HFFc6 (cell line): Measurements from ENCODE around the gene LMNA. TPM values are rescaled to one million over a fixed set of nuclear protein-coding genes. Genes with fewer than 3 reads are reported as not detected.

Source experiments
- DNase-seq: peaks from one replicate; pipeline ENCODE4 v3.0.0-alpha.2; 2018
- H3K27ac Mint-ChIP-seq: 2 replicates; pipeline ENCODE4 v1.8.0; 2020; ENCODE audit warnings: mild to moderate bottlenecking, mixed read lengths
- H3K27me3 Mint-ChIP-seq: 2 replicates; pipeline ENCODE4 v1.8.0; 2021; ENCODE audit warnings: mild to moderate bottlenecking, moderate library complexity, mixed read lengths; ENCODE audit not compliant: insufficient read depth
- H3K36me3 Mint-ChIP-seq: 2 replicates; pipeline ENCODE4 v1.8.0; 2021; ENCODE audit warnings: low read depth, mixed read lengths
- H3K4me1 Mint-ChIP-seq: 2 replicates; pipeline ENCODE4 v1.8.0; 2020; ENCODE audit warnings: low read depth, mixed read lengths
- H3K4me3 Mint-ChIP-seq: 2 replicates; pipeline ENCODE4 v1.8.0; 2020; ENCODE audit warnings: mild to moderate bottlenecking, moderate library complexity, mixed read lengths
- H3K9me3 Mint-ChIP-seq: 2 replicates; pipeline ENCODE4 v1.8.0; 2020; ENCODE audit warnings: mild to moderate bottlenecking, mixed read lengths
- total RNA-seq, 6 experiments: library from RNA; stranded (reverse); fragmentation: NEBNext Ultra II Directional; extraction: Animal tissue kit (Norgen Biotek cat#: 25700); gene quantifications; 2 replicates in 1 of 6; 3 replicates in 5 of 6; pipeline ENCODE4 v1.2.3, GENCODE V29; 2021
- TF ChIP-seq, protein P1 (sequence below): fragments of 200-600 bp; sonication (generic); IDR thresholded peaks from 2 replicates; pipeline ENCODE4 v1.5.0; 2021; ENCODE audit warnings: antibody characterized with exemption, mild to moderate bottlenecking

LMNA gene
- total RNA-seq, 6 experiments from 2014 or later: 1,238 to 1,664 (median 1,535) TPM

DNA sequence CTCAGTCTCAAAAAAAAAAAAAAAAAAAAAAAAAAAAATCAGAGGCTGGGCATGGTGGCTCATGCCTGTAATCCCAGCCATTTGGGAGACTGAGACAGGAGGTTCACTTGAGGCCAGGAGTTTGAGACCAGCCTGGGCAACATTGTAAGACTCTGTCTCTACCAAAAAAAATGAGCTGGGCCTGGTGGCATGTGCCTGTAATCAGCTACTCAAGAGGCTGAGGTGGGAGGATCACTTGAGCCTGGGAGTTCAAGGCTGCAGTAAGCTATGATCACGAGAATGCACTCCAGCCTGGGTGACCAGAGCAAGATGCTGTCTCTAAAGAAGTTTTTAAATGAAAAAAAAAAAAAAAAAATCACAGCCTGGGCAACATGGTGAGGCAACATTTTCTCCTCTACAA, 49.2 kb downstream of the LMNA start:
- H3K9me3 Mint-ChIP-seq: no peaks in the 10 kb centered on the region
- no peaks in the 10 kb centered on the region for H3K27me3 Mint-ChIP-seq
- no peaks in the 10 kb centered on the region for H3K36me3 Mint-ChIP-seq
- no peak overlapping the region for H3K4me3 Mint-ChIP-seq
- no peak for DNase-seq
- no peak overlapping the region for H3K27ac Mint-ChIP-seq
- peaks cover 24% of the 10 kb centered on the region for H3K4me1 Mint-ChIP-seq
- TF ChIP-seq, protein P1, sequence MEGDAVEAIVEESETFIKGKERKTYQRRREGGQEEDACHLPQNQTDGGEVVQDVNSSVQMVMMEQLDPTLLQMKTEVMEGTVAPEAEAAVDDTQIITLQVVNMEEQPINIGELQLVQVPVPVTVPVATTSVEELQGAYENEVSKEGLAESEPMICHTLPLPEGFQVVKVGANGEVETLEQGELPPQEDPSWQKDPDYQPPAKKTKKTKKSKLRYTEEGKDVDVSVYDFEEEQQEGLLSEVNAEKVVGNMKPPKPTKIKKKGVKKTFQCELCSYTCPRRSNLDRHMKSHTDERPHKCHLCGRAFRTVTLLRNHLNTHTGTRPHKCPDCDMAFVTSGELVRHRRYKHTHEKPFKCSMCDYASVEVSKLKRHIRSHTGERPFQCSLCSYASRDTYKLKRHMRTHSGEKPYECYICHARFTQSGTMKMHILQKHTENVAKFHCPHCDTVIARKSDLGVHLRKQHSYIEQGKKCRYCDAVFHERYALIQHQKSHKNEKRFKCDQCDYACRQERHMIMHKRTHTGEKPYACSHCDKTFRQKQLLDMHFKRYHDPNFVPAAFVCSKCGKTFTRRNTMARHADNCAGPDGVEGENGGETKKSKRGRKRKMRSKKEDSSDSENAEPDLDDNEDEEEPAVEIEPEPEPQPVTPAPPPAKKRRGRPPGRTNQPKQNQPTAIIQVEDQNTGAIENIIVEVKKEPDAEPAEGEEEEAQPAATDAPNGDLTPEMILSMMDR: no peak

DNA sequence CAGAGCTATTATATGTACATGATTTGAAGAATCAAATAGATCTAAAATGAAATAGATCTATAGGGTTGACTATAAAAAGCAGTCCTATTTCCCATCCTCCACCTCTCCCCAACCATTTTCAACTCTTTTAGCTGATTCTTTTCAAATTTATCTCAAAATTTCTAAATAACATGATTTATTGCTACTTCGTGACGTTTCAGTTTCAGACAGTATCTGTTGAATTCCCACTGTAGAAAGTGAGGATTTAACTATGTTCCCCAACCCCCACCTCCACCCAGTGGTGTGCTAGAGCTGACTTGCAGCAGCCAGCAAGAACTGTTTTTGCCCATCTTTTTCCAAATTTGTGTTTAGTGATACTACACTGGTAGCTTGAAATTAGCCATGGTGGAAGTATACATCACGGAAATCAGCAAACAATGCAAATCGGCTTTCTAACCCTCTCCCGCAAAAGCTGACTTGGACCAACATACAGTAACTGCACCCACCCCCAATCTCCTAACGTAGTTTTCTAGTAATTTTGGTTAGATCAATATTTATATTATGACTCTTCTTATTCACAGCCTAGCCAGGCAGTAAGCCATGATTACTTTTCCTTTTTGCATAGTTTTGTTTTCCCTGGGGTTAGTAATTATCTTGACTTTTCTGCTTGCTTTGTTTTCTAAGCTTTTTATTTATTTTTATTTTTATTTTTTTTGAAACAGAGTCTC, 49.8 kb downstream of the LMNA start:
- Mint-ChIP-seq H3K4me3 (no peak overlapping the region), H3K27ac (no peak overlapping the region), H3K4me1 (peaks cover 24% of the 10 kb centered on the region), H3K36me3 (no peaks in the 10 kb centered on the region), H3K9me3 (no peaks in the 10 kb centered on the region), H3K27me3 (no peaks in the 10 kb centered on the region)
- DNase-seq: no peak
- TF ChIP-seq, protein P1: no peak

DNA sequence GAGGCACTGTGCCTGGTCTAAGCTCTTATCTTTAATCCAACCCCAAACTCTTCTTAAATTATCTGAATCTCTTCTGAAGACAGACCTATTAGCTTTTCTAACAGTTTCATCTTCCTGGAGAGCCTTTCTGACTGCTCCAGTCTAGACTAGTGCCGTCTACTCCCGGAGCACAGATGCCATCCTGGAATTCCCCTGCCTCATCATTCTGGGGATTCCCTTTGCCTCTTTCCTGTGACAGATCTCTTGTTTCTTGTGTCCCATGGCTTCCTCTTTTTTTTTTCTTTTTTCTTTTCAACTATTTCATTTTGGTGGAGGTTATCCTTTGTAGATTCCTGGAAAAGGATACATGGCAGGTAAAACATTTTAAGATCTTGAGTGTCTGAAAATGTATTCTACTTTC, 50.6 kb downstream of the LMNA start:
- H3K4me3 Mint-ChIP-seq: no peak overlapping the region
- TF ChIP-seq, protein P1: no peak
- H3K9me3 Mint-ChIP-seq: no peaks in the 10 kb centered on the region
- H3K36me3 Mint-ChIP-seq: no peaks in the 10 kb centered on the region
- no peaks in the 10 kb centered on the region for H3K27me3 Mint-ChIP-seq
- H3K27ac Mint-ChIP-seq: no peak overlapping the region
- H3K4me1 Mint-ChIP-seq: peaks cover 20% of the 10 kb centered on the region
- DNase-seq: no peak

DNA sequence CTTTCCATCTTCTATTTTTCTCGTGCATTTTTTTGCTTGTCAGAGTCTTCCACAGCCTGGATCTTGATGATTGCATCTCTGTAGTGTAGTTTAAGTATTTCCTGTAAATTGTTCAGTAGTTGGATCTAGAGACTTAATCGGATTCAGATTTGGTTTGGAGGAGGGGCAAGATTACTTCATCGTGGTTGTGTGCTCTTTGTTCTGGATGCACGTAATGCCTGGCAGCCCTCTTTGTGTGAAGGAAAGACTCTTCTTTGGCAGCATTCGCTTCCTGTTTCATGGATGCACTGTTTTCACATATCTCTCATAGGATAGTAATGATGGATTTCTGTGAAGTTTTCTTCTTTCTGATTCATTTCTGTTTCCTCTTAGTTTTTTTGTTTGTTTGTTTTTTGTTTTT, 53.0 kb downstream of the LMNA start:
- Mint-ChIP-seq H3K36me3 (no peaks in the 10 kb centered on the region), H3K27me3 (no peaks in the 10 kb centered on the region), H3K4me3 (no peak overlapping the region), H3K27ac (no peak overlapping the region), H3K9me3 (no peaks in the 10 kb centered on the region), H3K4me1 (peaks cover 4% of the 10 kb centered on the region; the same call in 1 of the 2 replicates)
- TF ChIP-seq, protein P1: no peak
- no peak for DNase-seq

DNA sequence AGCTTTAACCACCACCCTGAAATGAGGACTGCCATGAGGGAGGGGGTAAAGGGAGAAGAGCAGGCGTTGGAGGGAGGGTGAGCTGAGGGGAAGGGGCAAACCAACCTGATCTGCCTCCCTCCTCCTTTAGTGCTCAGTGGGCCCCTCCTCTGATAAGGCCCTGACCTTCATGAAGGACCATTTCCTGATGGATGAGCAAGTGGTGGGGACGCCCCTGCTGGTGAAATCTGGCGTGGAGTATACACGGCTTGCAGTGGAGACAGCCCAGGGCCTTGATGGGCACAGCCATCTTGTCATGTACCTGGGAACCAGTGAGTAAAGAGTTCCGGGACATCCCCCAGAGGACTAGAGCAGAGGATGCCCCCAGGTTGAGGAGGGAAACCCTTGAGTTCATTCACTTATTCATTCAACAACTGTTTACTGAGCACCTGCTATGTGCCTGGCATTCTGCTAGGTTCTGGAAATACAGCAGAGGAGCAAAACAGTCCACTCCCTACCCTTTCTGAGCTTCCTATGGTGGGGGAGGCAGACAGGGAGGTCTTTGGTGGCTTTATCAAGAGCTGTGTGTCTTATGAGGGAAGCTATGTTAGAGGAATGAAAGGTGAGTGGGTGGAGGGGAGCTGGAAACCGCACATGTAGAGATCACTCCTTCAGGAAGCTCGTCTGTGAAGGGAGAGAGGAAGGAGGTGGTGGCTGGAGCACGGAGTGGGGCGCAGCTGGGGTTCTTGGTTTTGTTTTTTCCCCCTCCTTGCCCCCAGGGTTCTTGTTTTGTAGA, 58.4 kb downstream of the LMNA start:
- no peak for DNase-seq
- no peaks in the 10 kb centered on the region for H3K36me3 Mint-ChIP-seq
- no peak overlapping the region for H3K27ac Mint-ChIP-seq
- no peaks in the 10 kb centered on the region for H3K4me1 Mint-ChIP-seq
- H3K27me3 Mint-ChIP-seq: peaks cover 6% of the 10 kb centered on the region
- TF ChIP-seq, protein P1: peak; percentile 45
- no peak overlapping the region for H3K4me3 Mint-ChIP-seq
- H3K9me3 Mint-ChIP-seq: no peaks in the 10 kb centered on the region
